T-helper 9 cell (primary cell): ENCODE results near the gene STXBP6.

ENCODE experiments used
- DNase-seq: peaks from one replicate; pipeline ENCODE4 v3.0.0-alpha.2; 2020

The STXBP6 gene

DNA sequence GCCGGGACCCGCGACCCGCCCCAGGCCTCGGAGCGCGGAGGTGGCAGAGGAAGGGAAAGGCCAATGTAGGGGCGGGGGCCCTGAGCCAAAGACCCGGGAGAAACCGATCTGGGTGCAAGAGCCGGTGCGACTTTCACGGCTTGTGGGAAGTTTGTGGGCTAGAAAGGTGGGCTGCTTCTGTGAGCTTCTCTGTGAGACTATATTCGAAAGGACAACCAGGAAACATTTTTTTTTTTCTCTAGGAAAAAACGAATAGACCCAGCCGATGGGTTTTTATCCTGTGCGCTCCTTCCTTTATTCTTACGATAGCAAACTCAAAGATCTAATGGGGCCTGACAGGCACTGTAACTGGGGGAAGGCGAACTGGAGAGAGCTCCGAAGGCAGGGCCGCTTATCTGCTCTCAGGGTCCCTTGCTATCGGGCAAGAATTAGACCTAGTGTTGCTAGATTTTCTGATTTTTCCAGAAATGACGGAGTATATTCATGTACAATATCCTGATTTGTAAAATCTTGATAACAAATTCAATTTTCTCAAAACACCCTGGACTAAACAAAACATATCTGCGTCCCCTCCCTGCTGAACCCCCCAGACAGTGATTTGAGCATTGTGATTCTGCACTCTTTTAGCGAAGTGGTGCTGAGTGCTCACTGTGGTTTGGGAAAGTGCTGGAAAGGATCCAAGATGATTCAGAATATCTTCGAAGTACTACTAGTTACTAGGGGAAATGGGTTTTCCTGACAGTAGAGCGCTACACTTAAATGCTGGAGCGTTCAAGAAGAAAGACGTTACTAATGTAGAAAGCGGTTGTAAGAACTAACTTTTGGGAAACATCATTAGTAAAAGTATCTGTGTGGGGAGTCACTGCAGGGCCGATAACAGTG, 563 bp upstream of the STXBP6 start:
- DNase-seq, result no peak

GRCh38 chr14:25049093-25049567, 817 bp downstream of the STXBP6 start:
- no peak for DNase-seq

GRCh38 chr14:25048170-25049016, 1.6 kb downstream of the STXBP6 start:
- DNase-seq, result no peak

- no peak for DNase-seq
Observed at GRCh38 chr14:25046301-25046943, 3.5 kb downstream of the STXBP6 start.

DNA sequence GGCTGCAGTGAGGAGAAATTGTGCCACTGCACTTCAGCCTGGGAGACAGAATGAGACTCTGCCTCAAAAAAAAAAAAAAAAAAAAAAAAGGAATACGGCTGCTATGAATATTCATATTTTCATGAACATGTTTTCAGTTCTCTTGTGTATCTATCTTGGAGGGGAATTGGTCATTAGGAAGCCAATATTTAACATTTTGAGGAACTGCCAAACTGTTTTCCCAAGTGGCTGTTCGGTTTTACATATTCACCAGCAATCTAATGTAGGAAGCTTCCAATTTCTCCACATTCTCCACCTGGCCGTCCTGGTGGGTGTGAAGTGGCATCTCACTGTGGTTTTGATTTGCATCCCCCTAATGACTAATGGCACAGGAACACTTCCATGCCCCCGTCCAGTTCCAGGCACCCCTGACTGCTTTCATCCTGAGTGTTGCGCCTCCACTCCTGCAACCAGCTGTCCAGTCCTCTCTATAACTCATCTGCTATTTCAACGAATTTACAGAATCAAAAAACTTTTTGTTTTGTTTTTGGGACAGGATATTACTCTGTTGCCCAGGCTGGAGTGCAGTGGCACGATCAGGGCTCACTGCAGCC, 5.7 kb downstream of the STXBP6 start:
- no peak for DNase-seq

DNA sequence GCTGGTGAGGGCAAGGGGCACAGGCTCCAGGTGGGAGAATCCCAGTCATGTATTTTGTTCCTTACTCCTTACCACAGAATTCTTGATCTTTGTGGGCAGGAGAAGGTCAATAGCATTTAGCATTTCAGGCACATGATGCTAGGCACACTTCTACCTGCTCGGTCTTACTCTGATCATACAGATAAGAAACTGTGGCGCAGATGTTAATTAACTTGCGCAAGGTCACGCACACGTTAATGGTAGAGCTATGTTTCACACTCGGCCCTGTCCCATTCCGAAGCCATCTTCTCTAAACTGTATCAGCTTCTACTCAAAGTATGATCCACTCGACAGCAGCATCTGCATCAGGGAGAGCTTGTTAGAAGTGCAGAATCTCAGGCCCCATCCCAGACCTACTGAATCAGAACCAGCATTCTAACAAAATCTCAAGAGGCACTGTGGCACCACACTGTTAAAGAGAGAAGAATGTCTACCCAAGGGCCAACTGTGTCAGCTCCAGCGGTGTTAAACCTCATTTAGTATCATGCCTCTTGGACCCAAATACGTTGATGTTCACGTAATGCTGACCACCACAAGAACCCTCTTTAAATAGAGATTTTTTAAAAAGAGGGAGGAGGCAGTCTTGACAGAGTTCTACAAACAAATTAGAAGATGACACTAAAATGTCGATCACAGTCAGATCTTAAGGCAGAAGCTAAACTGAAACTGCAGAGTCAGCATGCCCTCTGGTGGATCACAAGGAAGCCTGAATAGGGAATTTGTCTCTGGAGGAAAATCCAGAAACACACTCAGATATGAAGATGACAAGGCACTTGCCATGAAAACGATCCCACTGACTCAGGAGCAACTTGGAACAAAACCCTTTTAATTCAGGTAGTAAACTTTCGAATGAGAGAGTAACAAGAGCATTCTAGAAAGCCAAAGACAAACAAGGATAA, 7.3 kb downstream of the STXBP6 start:
- DNase-seq, result no peak

DNA sequence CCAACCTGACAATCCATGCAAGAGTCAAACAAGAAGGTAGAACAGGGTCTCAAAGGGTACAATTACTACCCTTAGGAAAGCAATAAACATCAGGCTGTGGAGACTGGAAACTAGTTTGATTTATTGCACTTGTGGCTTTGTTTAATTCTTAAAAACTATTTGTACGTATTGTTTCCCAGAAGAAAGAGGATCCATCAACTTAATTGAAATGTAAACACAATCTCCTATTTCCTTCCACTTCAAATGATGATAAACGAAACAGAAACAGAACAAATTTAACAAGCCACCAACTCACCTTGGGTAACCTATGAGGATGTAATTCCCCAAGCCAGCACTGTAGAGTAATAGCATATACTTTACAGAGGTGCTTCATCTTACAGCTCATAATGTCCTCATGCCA, 8.0 kb downstream of the STXBP6 start:
- no peak for DNase-seq

DNA sequence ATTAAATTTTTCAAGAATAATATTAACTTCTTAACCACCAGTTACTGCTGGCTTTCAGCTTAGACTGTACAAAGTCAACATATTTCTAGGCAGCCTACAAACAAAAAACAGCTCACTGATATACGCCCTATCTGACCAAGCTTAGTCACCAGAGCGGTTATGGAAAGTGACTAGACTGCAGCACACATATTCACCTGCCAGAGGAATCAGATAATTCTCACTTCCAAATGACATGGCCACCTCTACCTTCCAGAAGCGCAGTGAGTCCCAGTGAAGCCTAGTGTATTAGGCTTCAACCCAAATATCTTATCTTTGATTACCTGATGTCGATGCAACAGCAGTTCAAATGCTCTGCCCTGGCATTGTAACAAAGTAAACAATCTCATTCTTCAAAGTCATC, 8.5 kb downstream of the STXBP6 start:
- no peak for DNase-seq

- DNase-seq, result no peak
Observed at GRCh38 chr14:25039933-25040332, 10.0 kb downstream of the STXBP6 start.

- no peak for DNase-seq
Observed at GRCh38 chr14:25038044-25038668, 11.8 kb downstream of the STXBP6 start.

GRCh38 chr14:25037032-25037431, 12.9 kb downstream of the STXBP6 start:
- no peak for DNase-seq

DNA sequence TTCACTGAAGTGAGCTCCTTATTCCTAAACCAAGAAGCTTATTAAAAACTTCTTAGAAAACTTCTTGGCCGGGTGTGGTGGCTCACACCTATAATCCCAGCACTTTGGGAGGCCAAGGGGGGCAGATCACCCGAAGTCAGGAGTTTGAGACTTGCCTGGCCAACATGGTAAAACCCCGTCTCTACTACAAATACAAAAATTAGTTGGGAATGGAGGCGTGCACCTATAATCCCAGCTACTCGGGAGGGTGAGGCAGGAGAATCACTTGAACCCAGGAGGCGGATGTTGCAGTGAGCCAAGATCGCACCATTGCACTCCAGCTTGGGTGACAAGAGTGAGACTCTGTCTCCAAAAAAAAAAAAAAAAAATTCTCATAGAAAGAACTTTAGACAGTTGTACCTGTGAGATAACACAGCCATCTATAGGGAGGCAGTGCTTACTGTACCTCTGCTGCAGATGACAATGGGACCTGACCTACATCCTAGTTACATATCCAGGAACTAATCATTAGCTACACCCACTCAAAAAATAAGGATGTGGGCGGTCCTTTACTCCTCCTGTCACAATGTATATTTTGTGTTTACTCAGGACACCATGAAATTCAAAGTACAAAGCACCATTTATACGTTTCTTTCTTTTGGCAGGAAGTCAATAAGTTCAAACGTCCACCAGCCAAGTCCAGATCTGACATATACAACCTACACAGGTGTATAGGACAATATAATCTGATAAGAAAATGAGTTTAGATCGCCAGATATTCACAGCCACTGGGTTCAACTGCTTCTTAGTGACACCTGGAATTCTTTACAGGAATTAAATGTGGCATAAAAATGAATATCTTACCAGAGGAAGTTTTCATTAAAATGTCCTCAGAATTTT, 14.9 kb downstream of the STXBP6 start:
- no peak for DNase-seq

DNA sequence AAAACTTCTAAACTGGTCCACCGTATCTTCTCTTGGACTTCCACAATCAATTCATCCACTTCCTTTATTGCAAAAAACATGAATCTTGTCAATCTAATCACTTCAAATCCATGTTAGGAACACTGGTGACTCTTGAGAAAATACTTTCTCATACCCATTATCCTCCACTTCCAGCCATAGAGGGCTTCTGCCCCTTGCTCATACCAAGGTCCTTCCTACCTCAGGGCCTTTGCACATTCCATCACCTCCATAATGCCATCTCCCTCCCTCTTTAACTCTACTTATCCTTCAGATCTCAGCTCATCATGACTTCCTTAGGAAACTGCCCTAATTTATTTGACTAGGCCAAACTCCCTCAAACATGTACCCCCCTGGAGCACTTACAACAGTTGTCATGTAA, 16.6 kb downstream of the STXBP6 start:
- DNase-seq, result no peak

DNA sequence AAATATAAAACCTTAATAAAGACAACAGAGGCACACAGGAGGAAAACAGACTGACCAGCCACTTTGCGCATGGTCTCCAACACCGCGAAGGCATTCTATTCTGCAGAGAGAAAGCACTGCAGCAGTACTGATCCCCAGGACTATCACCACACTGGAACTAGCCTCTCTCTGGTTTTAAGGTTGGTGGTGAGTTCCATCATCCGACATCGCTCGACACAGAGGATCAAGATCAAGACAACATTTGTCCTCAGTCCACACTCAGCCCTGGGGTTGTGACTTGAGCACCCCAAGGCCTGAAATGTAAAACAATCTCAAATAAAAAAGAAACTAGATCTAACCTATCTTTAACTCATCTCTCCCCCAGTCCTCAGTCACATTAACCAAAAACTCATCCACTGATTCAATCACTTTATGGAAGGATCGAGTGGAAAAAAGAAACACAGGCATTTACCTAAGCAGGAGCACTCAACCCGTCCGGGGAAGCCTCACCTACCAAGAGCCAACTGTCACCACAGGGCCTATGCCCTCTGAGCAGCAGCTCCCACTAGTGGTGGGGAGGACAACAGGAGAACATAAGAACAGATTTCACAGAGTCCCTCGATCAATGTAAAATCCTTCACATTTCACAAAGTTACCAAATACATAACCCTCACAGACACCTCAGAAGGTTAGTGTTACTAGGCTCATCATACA, 17.7 kb downstream of the STXBP6 start:
- no peak for DNase-seq

DNA sequence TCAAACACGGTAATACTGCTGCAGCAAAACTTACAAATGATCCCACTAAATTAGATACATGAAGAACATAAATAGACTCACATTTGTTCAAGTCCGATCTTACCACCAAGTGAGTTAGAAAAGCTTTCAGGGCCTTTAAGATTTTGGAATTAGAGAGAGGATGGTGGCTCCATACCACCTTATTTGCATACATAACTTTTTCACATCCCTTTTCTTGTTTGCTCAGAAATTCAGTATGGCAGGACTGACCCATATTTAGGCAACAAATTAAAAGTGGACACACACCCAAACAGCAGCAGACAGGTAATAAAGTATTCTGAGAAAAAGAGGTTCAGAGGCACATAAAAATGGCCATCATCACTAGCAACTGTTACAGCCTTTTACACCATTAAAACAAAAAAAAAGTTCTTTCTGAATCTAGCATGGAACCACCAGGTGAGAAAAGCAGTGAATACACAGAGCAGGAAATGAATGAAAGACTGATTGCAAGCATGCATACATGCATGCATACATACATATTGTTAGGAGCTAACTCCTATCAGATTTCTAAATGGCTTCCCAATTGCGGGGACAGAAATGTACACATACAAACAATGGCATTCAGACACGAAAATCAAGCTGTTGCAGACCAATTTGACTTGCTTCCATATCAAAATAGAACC, 23.3 kb downstream of the STXBP6 start:
- no peak for DNase-seq

DNA sequence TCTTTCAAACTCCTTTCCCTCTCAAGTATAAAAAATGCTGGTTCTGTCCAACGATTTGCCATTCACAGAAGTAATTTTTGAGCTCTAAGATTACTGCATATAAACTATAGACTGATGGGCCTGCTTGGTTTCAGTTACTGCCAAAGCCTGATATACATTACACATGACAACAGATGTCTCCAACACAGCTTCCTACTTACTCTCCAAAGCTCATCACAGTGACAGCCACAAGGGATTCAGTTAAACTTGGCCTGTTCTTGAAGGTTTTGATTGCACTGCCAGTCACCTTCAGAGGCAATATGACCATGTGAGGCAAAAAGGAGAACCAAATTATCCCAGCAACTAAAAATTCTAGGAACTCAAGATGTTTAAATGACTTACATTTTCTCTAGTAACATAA, 30.1 kb downstream of the STXBP6 start:
- DNase-seq, result no peak

GRCh38 chr14:25017562-25017961, 32.4 kb downstream of the STXBP6 start:
- no peak for DNase-seq

DNA sequence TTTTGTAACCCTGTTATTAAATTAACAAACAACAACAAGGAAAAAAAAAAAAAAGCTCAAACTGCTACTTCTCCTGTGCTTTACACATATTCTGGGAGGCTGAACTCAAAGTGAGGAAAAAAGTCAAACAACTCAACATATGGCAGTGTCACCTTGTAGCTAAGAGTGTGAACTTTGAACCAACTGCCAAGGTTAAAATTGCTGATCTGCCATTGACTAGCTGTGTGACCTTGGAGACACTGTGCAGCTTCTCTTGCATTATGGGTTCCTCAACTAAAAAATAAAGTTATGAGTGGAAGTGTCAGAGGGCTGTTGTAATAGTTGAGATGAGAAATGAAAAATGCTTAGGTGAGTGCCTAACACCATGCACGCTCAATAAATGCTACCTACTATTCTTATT, 34.2 kb downstream of the STXBP6 start:
- DNase-seq, result no peak

GRCh38 chr14:25014440-25014839, 35.5 kb downstream of the STXBP6 start:
- no peak for DNase-seq
